HG03457 (cell line): ENCODE measurements around the gene CLRN2.
A peak's percentile ranks its signal among the peaks of the same experiment; 100 is the strongest.
"Not testable (repeated sequence)": the region's sequence is repeated elsewhere in the genome, so short reads cannot be mapped to it uniquely, and the experiment has no call there.

Experiments
- ATAC-seq: cut with Tn5 transposase; IDR thresholded peaks from one replicate; pipeline ENCODE4 v1.9.1; 2021; ENCODE audit warnings: moderate number of reproducible peaks; ENCODE audit not compliant: unreplicated experiment

The CLRN2 gene

DNA sequence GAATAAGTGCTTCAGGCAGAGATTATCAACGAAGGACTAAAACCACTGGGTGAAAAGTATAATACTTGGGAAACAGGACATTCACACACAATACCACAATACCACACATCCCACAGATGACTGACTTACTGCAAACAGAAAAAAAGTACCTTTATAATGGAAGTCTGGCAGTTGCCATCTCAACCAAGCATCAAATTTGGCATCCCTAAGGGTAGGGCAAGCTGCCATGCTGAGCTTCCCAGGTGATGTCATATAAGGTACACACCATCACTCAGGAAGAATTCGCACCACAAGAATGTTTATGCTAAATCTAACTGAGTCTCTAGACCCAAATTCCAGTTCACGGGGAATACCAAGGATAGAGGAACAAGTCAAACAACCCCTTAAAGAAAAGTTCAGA, 12.2 kb upstream of the CLRN2 start:
- ATAC-seq, result no peak

- ATAC-seq, result no peak
Measured at GRCh38 chr4:17504081-17504480, 10.9 kb upstream of the CLRN2 start.

GRCh38 chr4:17510582-17510981, 4.4 kb upstream of the CLRN2 start:
- no peak for ATAC-seq

GRCh38 chr4:17511051-17511450, 3.9 kb upstream of the CLRN2 start:
- no peak for ATAC-seq

- peak; percentile 57 for ATAC-seq
Measured at GRCh38 chr4:17511509-17511949, 3.4 kb upstream of the CLRN2 start.

GRCh38 chr4:17511950-17512795, 2.8 kb upstream of the CLRN2 start, which contains the start of gene QDPR:
Gene QDPR, minus strand, starts transcription at chr4:17512090. Its CDS starts 36 bp downstream, at chr4:17512054.
- ATAC-seq, result peak; percentile 97

- no peak for ATAC-seq
Measured at GRCh38 chr4:17512973-17513665, 1.8 kb upstream of the CLRN2 start.

DNA sequence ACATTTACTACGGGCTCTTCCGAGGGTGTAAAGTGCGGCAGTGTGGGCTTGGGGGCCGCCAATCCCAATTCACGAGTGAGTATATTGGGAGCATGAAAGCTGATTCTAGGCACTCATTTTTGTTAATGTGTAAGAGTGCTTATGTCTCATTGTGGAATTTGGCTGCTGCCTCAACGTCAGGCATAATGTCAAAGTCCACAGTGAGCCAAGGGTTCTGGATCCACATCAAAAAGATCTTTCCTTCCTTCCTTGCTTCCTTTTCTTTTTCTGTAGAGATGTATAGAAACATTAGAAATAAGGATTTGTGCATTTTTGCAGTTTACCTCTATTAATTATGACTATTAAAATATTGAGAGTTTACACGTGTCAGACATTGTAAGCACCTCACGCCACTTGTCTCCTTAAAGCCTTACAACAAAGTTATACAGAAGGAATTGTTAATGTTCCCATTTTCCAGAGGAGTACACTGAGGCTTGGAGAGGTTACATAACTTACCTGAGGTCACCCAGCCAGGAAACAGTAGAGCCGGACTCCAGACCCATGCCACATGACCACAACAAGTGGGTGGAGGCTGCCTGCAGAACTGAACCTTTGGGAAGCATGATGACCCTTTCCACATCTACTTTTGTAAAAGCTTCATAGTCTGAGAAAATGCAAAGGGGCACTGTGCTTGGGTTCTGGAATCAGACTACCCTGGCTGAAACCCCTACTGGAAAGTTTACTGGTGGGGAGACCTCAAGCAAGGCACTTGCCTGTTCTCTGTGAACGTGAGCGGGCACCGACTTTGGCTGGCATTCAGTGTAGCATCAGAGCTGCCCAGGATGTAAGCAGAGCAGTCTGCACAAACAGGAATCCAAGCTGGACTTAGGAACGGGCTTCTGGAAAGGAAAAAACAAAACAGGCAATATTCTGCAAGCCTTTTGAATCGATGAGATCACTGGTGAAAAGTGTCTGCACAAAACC, 761 bp downstream of the CLRN2 start:
- ATAC-seq, result no peak

DNA sequence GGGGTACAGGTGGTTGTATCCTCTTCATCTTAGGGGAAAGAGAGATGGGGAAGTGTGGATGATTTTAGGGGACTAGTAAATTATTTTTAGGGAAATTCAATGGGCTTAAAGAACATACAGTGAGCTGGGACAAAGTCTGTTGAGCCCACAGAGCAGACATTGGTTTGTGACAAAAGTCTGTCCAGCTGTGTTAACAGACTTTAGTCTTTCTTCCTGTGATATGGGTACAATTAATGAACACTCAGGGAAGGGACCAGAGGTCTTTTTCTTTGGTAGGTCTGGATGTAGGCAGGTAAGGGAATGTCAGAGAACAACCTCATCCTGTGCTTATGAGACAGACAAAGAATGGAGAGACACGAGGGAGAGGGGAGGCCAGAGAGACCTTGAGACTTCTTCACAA, 2.0 kb downstream of the CLRN2 start:
- no peak for ATAC-seq

DNA sequence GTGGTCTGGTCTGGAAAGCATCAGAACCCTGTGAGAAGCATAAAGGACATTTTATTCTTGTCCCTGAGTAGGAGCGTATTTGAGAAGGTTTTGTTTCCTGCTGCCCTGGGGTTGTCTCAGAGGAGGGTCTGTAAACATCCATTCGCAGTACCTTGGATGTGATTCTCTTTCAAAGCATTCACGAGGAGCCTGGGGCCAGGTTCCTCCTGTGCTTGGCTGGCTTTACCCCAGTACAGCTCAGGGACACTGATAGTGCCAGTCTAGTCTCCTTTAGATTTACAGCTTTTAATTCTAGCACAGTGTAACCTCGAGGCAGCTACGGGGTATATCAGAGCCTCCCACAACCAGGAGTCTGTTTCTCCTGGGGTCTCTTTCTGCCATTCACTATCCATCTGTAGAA, 2.7 kb downstream of the CLRN2 start:
- ATAC-seq, result no peak

GRCh38 chr4:17521595-17521994, 6.6 kb downstream of the CLRN2 start:
- no peak for ATAC-seq

GRCh38 chr4:17523662-17524061, 8.7 kb downstream of the CLRN2 start:
- no peak for ATAC-seq

- no peak for ATAC-seq
Measured at GRCh38 chr4:17526695-17527477, 11.9 kb downstream of the CLRN2 start.

GRCh38 chr4:17528551-17529165, 13.7 kb downstream of the CLRN2 start:
- no peak for ATAC-seq

DNA sequence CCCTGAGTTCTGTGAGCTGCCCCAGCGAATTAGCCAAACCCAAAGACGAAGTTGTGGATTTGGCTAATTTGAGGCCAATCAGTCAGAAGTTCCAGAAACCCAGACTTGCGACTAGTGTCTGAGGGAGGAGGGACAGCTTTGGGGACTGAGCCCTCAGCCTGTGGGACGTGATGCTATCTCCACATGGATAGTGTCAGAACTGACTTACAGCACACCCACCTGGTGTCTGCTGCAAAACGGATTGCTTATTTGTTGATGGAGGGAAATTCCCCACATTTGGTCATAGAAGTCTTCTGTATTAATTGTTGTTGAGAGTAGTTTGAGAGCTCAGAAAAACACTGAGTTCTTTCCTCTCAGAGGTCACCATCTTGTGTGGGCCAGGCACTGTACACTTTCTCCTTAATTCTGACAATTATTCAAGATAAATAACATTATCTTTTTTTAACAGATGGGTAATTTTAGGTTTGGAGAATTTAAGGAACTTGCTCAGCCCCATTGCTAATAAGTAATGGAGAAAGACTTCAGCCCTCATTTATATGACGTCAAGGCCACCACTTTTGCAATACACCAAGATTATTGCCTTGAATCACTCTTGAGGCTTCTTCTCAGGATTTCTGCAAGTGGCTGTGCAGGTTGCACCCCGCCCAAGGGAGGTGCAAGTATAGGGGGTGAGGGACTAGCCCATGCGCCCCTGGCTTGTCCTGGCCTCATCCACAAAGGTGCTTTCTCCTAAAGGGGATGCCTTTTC, 16.7 kb downstream of the CLRN2 start:
- no peak for ATAC-seq

DNA sequence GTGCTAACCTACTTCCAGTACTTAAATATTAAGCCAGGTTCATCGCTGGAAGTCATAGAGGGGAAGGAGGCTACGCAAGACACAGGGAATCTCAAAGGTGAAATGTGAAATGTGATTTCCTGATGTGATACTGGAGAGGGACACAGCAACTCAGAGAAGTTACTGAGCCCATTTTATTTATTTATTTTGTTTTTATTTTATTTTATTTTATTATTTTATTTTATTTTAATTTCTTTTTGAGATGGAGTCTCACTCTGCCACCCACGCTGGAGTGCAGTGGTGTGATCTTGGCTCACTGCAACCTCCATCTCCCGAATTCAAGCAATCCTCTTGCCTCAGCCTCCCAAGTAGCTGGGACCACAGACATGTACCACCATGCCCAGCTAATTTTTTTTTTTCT, 19.7 kb downstream of the CLRN2 start:
- ATAC-seq, result no peak

DNA sequence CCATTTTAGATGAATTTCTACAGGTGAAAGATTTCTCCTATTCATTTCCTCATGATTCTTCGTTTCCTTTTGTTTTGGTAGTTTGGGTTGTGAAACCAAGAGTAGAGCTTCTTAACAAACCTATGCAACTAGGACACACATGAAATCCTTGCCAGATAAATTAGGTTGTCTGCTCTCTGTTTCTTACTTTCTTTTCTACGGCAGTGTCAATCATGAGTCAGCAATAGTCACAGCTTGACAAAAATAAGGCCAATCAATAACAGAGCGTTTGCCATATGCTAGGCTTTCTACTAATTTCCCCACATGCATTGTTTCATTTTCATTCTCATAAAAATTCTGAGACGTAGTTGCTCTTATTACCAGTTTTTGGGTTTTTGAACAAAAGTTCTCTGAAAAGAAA, 20.3 kb downstream of the CLRN2 start:
- no peak for ATAC-seq

- ATAC-seq, result no peak
Measured at GRCh38 chr4:17535906-17536305, 20.9 kb downstream of the CLRN2 start.

- not testable (repeated sequence) for ATAC-seq
Measured at GRCh38 chr4:17537060-17537459, 22.1 kb downstream of the CLRN2 start.
